ENCODE measurements around the gene TMEM121. TPM values are rescaled to one million over a fixed set of nuclear protein-coding genes. Genes with fewer than 3 reads are reported as not detected.
"Not testable (repeated sequence)": the region's sequence is repeated elsewhere in the genome, so short reads cannot be mapped to it uniquely, and the experiment has no call there.

The TMEM121 gene
- total RNA-seq, 1 donor from 2014 or later = 4.0 TPM

- intact Hi-C loops (cut with micrococcal nuclease) = no loop called here
- no peak for ATAC-seq
- no peak for DNase-seq
Measured at GRCh38 chr14:105536691-105537579, 10.6 kb downstream of the TMEM121 start.

GRCh38 chr14:105537580-105538474 is 11.4 kb downstream of the TMEM121 start:
- DNase-seq (peak; percentile 77), ATAC-seq (peak; percentile 76)
- intact Hi-C loops (cut with micrococcal nuclease) = no loop called here

GRCh38 chr14:105538481-105539049 is 12.2 kb downstream of the TMEM121 start:
- intact Hi-C loops (cut with micrococcal nuclease) = no loop called here
- no peak for DNase-seq
- ATAC-seq = no peak

- intact Hi-C loops (cut with micrococcal nuclease) = no loop called here
- DNase-seq (no peak), ATAC-seq (no peak)
Measured at GRCh38 chr14:105540811-105541210, 14.4 kb downstream of the TMEM121 start.

GRCh38 chr14:105541218-105541875 is 15.0 kb downstream of the TMEM121 start:
- DNase-seq (no peak), ATAC-seq (no peak)
- intact Hi-C loops (cut with micrococcal nuclease) = no loop called here

- DNase-seq; ATAC-seq; intact Hi-C loops (cut with micrococcal nuclease): not testable (repeated sequence)
Measured at GRCh38 chr14:105545676-105546075, 19.3 kb downstream of the TMEM121 start.

- intact Hi-C loops (cut with micrococcal nuclease); ATAC-seq; DNase-seq: not testable (repeated sequence)
Measured at GRCh38 chr14:105546410-105546809, 20.0 kb downstream of the TMEM121 start.

- DNase-seq; intact Hi-C loops (cut with micrococcal nuclease); ATAC-seq: not testable (repeated sequence)
Measured at GRCh38 chr14:105547072-105547471, 20.7 kb downstream of the TMEM121 start.

GRCh38 chr14:105547741-105548169 is 21.4 kb downstream of the TMEM121 start:
- intact Hi-C loops (cut with micrococcal nuclease) = no loop called here
- DNase-seq (no peak), ATAC-seq (no peak)

- DNase-seq = no peak
- ATAC-seq = no peak
- intact Hi-C loops (cut with micrococcal nuclease) = no loop called here
Measured at GRCh38 chr14:105549481-105549880, 23.1 kb downstream of the TMEM121 start.

GRCh38 chr14:105554022-105554421 is 27.6 kb downstream of the TMEM121 start:
- intact Hi-C loops (cut with micrococcal nuclease) = no loop called here
- no peak for DNase-seq
- ATAC-seq = no peak

GRCh38 chr14:105554523-105554922 is 28.1 kb downstream of the TMEM121 start:
- intact Hi-C loops (cut with micrococcal nuclease) = no loop called here
- no peak for ATAC-seq
- DNase-seq = no peak

GRCh38 chr14:105557671-105558070 is 31.3 kb downstream of the TMEM121 start:
- intact Hi-C loops (cut with micrococcal nuclease); DNase-seq; ATAC-seq: not testable (repeated sequence)

- DNase-seq; intact Hi-C loops (cut with micrococcal nuclease): not testable (repeated sequence)
- ATAC-seq = peak; percentile 23
Measured at GRCh38 chr14:105558449-105559154, 32.2 kb downstream of the TMEM121 start.

- ATAC-seq = peak; percentile 62
- intact Hi-C loops (cut with micrococcal nuclease); DNase-seq: not testable (repeated sequence)
Measured at GRCh38 chr14:105559384-105560047, 33.1 kb downstream of the TMEM121 start.

GRCh38 chr14:105560048-105560669 is 33.8 kb downstream of the TMEM121 start:
- DNase-seq; intact Hi-C loops (cut with micrococcal nuclease): not testable (repeated sequence)
- ATAC-seq = peak; percentile 23

- intact Hi-C loops (cut with micrococcal nuclease); DNase-seq; ATAC-seq: not testable (repeated sequence)
Measured at GRCh38 chr14:105561345-105561744, 35.0 kb downstream of the TMEM121 start.
